Measurements from ENCODE around the gene CSRNP3. TPM values are rescaled to one million over a fixed set of nuclear protein-coding genes. Genes with fewer than 3 reads are reported as not detected.

The CSRNP3 gene
- total RNA-seq, 4 donors from 2014 or later: 0.37 to 11.1 (median 3.2) TPM

GRCh38 chr2:165674780-165675179, 205.3 kb downstream of the CSRNP3 start:
- WGBS, 2 donors (ENCODE audit: low coverage in 1 of 2): 65 to 70% methylated on average over 1 to 2 of the region's 2 CpGs
- in situ Hi-C loops (cut with MboI; ENCODE audit: low pct_ligation_motif_present in 1 of 4, low pct_unique_long_range_greater_than_20kb in 1 of 4, low sequenced_read_pairs in 3 of 4) (loop anchor here in 2 of 4 donors (25.0 kb wide), 2 partner anchors 262 to 287 kb away; no protein-coding TSS in a partner anchor), intact Hi-C loops (cut with DNase I; ENCODE audit: low total_unique reads) (no loop called here)
- Histone ChIP-seq H3K4me3 (no peak overlapping the region), H3K27ac (no peak overlapping the region), H3K4me1 (no peaks in the 10 kb centered on the region), H3K27me3 (no peaks in the 10 kb centered on the region), H3K36me3 (no peaks in the 10 kb centered on the region), H3K9me3 (no peaks in the 10 kb centered on the region)
- TF ChIP-seq EP300 (IDR thresholded peaks at IDR 0.05; ENCODE audit: low read depth) (no peak), POLR2AphosphoS5 (IDR thresholded peaks at IDR 0.05) (no peak), POLR2A (IDR thresholded peaks at IDR 0.05) (no peak), CTCF (IDR thresholded peaks at IDR 0.05) (no peak)
- DNase-seq: no peak

GRCh38 chr2:165675551-165675968, 206.1 kb downstream of the CSRNP3 start:
- Histone ChIP-seq H3K27ac (no peak overlapping the region), H3K4me3 (no peak overlapping the region), H3K9me3 (no peaks in the 10 kb centered on the region), H3K36me3 (no peaks in the 10 kb centered on the region), H3K4me1 (no peaks in the 10 kb centered on the region), H3K27me3 (no peaks in the 10 kb centered on the region)
- in situ Hi-C loops (cut with MboI; ENCODE audit: low pct_ligation_motif_present in 1 of 4, low pct_unique_long_range_greater_than_20kb in 1 of 4, low sequenced_read_pairs in 3 of 4) (loop anchor here in 2 of 4 donors (25.0 kb wide), 2 partner anchors 263 to 288 kb away; no protein-coding TSS in a partner anchor), intact Hi-C loops (cut with DNase I; ENCODE audit: low total_unique reads) (no loop called here)
- 47 to 57% methylated on average over 1 of the region's 1 CpG for WGBS, 2 donors (ENCODE audit: low coverage in 1 of 2)
- DNase-seq: no peak
- TF ChIP-seq POLR2AphosphoS5 (IDR thresholded peaks at IDR 0.05): no peak
- no peak for TF ChIP-seq CTCF (IDR thresholded peaks at IDR 0.05)

- in situ Hi-C loops (cut with MboI; ENCODE audit: low pct_ligation_motif_present in 1 of 4, low pct_unique_long_range_greater_than_20kb in 1 of 4, low sequenced_read_pairs in 3 of 4): loop anchor here in 2 of 4 donors (25.0 kb wide), 2 partner anchors 267 to 292 kb away; no protein-coding TSS in a partner anchor
- Histone ChIP-seq H3K4me3 (no peak overlapping the region), H3K27me3 (no peaks in the 10 kb centered on the region), H3K4me1 (no peaks in the 10 kb centered on the region), H3K9me3 (no peaks in the 10 kb centered on the region), H3K36me3 (no peaks in the 10 kb centered on the region), H3K27ac (no peak overlapping the region)
- TF ChIP-seq POLR2AphosphoS5 (IDR thresholded peaks at IDR 0.05): no peak
- no peak for DNase-seq
- intact Hi-C loops (cut with DNase I; ENCODE audit: low total_unique reads): no loop called here
- 88 to 92% methylated on average over 6 to 13 of the region's 13 CpGs for WGBS, 2 donors (ENCODE audit: low coverage in 1 of 2)
Observed at GRCh38 chr2:165678882-165679281, 209.4 kb downstream of the CSRNP3 start.

GRCh38 chr2:165679621-165680020, 210.1 kb downstream of the CSRNP3 start:
- WGBS, 2 donors (ENCODE audit: low coverage in 1 of 2): 75 to 93% methylated on average over 2 of the region's 2 CpGs
- intact Hi-C loops (cut with DNase I; ENCODE audit: low total_unique reads): no loop called here
- no peak for DNase-seq
- H3K27ac ChIP-seq: no peak overlapping the region
- H3K27me3 ChIP-seq: no peaks in the 10 kb centered on the region
- TF ChIP-seq POLR2A (IDR thresholded peaks at IDR 0.05) (no peak), POLR2AphosphoS5 (IDR thresholded peaks at IDR 0.05) (no peak), EP300 (IDR thresholded peaks at IDR 0.05; ENCODE audit: low read depth) (no peak), CTCF (IDR thresholded peaks at IDR 0.05) (no peak)
- H3K9me3 ChIP-seq: no peaks in the 10 kb centered on the region
- H3K36me3 ChIP-seq: no peaks in the 10 kb centered on the region
- no peaks in the 10 kb centered on the region for H3K4me1 ChIP-seq
- H3K4me3 ChIP-seq: no peak overlapping the region
- in situ Hi-C loops (cut with MboI; ENCODE audit: low pct_ligation_motif_present in 1 of 4, low pct_unique_long_range_greater_than_20kb in 1 of 4, low sequenced_read_pairs in 3 of 4): loop anchor here in 2 of 4 donors (25.0 kb wide), 2 partner anchors 267 to 292 kb away; no protein-coding TSS in a partner anchor

- H3K4me1 ChIP-seq: no peaks in the 10 kb centered on the region
- H3K27me3 ChIP-seq: no peaks in the 10 kb centered on the region
- in situ Hi-C loops (cut with MboI; ENCODE audit: low pct_ligation_motif_present in 1 of 4, low pct_unique_long_range_greater_than_20kb in 1 of 4, low sequenced_read_pairs in 3 of 4): loop anchor here in 2 of 4 donors (25.0 kb wide), 2 partner anchors 270 to 295 kb away; no protein-coding TSS in a partner anchor
- TF ChIP-seq POLR2AphosphoS5 (IDR thresholded peaks at IDR 0.05) (no peak), EP300 (IDR thresholded peaks at IDR 0.05; ENCODE audit: low read depth) (no peak), CTCF (IDR thresholded peaks at IDR 0.05) (no peak), POLR2A (IDR thresholded peaks at IDR 0.05) (no peak)
- H3K36me3 ChIP-seq: no peaks in the 10 kb centered on the region
- H3K4me3 ChIP-seq: no peak overlapping the region
- DNase-seq: no peak
- intact Hi-C loops (cut with DNase I; ENCODE audit: low total_unique reads): no loop called here
- no peaks in the 10 kb centered on the region for H3K9me3 ChIP-seq
- WGBS, 2 donors (ENCODE audit: low coverage in 1 of 2): 55 to 77% methylated on average over 1 of the region's 1 CpG
- H3K27ac ChIP-seq: no peak overlapping the region
Observed at GRCh38 chr2:165681841-165682240, 212.3 kb downstream of the CSRNP3 start.
